Liver (tissue), 3 donors: ENCODE results near the gene EXT2.

Experiments used
- CTCF ChIP-seq: fragments of 150-350 bp; IDR thresholded peaks from 2 replicates; pipeline ENCODE4 v1.5.1; 2017; ENCODE audit warnings: improper control_type of control experiment, low read depth, low read length; ENCODE audit not compliant: missing input control
- MAX ChIP-seq: IDR thresholded peaks from 2 replicates; pipeline ENCODE4 v1.6.1; 2016; ENCODE audit warnings: antibody characterized with exemption
- RAD21 ChIP-seq, 2 donors: IDR thresholded peaks; 2 replicates each; pipeline ENCODE4 v1.6.1; 2016; ENCODE audit warnings: antibody characterized with exemption in 2 of 2, mild to moderate bottlenecking in 2 of 2
- TAF1 ChIP-seq: conservative IDR thresholded peaks from 2 replicates; pipeline ENCODE4 v1.6.1; 2016; ENCODE audit warnings: antibody characterized with exemption, mild to moderate bottlenecking
- YY1 ChIP-seq: IDR thresholded peaks from 2 replicates; pipeline ENCODE4 v1.6.1; 2016; ENCODE audit warnings: antibody characterized with exemption, mild to moderate bottlenecking
- donor health status: healthy.
- donor health status: healthy.

DNA sequence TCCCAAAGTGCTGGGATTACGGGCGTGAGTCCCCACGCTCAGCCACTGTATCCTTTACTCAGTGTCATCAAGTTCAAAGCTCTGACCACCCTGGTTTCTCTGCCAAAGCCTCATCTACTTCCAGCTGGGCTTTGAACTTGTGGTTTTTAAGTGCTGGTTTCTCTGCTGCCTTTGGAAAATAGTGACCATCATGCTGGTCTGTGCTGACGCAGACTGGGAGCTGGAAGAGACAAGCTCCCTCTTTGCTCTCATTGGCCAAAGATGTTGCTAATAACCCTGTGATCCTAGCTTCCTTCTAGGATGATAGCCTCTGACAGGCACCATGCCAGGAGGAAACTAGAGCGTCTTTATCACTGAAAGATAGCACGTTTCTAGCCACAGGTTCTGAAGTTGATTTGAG, 152.0 kb downstream of the EXT2 start:
- no peak for TF ChIP-seq CTCF
- no peak for TF ChIP-seq TAF1
- TF ChIP-seq MAX, result no peak
- TF ChIP-seq RAD21 (IDR thresholded peaks at IDR 0.05), result no peak
- TF ChIP-seq YY1, result no peak
